HEK293T (cell line): Measurements from ENCODE around the gene MOXD1.
A peak's percentile ranks its signal among the peaks of the same experiment; 100 is the strongest.

Experiments used
- CTCF ChIA-PET: fragments of 350-600 bp; formaldehyde crosslinking; extraction: SDS; loops from one replicate; lab custom pipeline; 2021; ENCODE audit warnings: antibody characterized with exemption, inconsistent platforms; lab: Yijun Ruan, JAX
- POLR2A ChIA-PET: fragments of 350-600 bp; formaldehyde crosslinking; extraction: SDS; loops from one replicate; lab custom pipeline; 2020; ENCODE audit warnings: antibody characterized with exemption, inconsistent platforms; lab: Yijun Ruan, JAX
- DNase-seq: peaks from one replicate; pipeline ENCODE4 v3.0.0; 2012; ENCODE audit warnings: mixed read lengths; ENCODE audit errors: extremely low spot score
- ARNT ChIP-seq: fragments of 450-650 bp; IDR thresholded peaks from 2 replicates; pipeline ENCODE4 v1.6.1; 2017; ENCODE audit warnings: mild to moderate bottlenecking
- BHLHE40 ChIP-seq: fragments of 450-650 bp; IDR thresholded peaks from 2 replicates; pipeline ENCODE4 v1.6.1; 2016; ENCODE audit warnings: mild to moderate bottlenecking, moderate library complexity, borderline replicate concordance
- CTBP1 ChIP-seq: fragments of 450-650 bp; IDR thresholded peaks from 2 replicates; pipeline ENCODE4 v1.6.1; 2016; ENCODE audit warnings: borderline replicate concordance
- ELF4 ChIP-seq: fragments of 450-650 bp; IDR thresholded peaks from 2 replicates; pipeline ENCODE4 v1.6.1; 2017; ENCODE audit warnings: antibody characterized with exemption
- FOXA1 ChIP-seq: fragments of 450-650 bp; IDR thresholded peaks from 2 replicates; pipeline ENCODE4 v1.6.1; 2016; ENCODE audit warnings: mild to moderate bottlenecking
- FOXK2 ChIP-seq: fragments of 450-650 bp; IDR thresholded peaks from 2 replicates; pipeline ENCODE4 v1.6.1; 2016; ENCODE audit warnings: mild to moderate bottlenecking
- FOXM1 ChIP-seq: fragments of 450-650 bp; IDR thresholded peaks from 2 replicates; pipeline ENCODE4 v1.6.1; 2017; ENCODE audit warnings: mild to moderate bottlenecking, borderline replicate concordance
- HDGF ChIP-seq: fragments of 450-650 bp; IDR thresholded peaks from 2 replicates; pipeline ENCODE4 v1.6.1; 2017; ENCODE audit warnings: antibody characterized with exemption, borderline replicate concordance
- L3MBTL2 ChIP-seq: fragments of 450-650 bp; conservative IDR thresholded peaks from 2 replicates; pipeline ENCODE4 v1.6.1; 2016; ENCODE audit warnings: mild to moderate bottlenecking
- LEF1 ChIP-seq: fragments of 450-650 bp; IDR thresholded peaks from 2 replicates; pipeline ENCODE4 v1.6.1; 2017; ENCODE audit warnings: mild to moderate bottlenecking, borderline replicate concordance
- NFRKB ChIP-seq: fragments of 450-650 bp; IDR thresholded peaks from 2 replicates; pipeline ENCODE4 v1.6.1; 2016; ENCODE audit warnings: mild to moderate bottlenecking, moderate library complexity
- SP1 ChIP-seq: fragments of 450-650 bp; IDR thresholded peaks from 2 replicates; pipeline ENCODE4 v1.6.1; 2017
- SUZ12 ChIP-seq: fragments of 450-650 bp; IDR thresholded peaks from 2 replicates; pipeline ENCODE4 v1.6.1; 2016; ENCODE audit warnings: mild to moderate bottlenecking
- TARDBP ChIP-seq: fragments of 450-650 bp; IDR thresholded peaks from 2 replicates; pipeline ENCODE4 v1.6.1; 2016
- ZNF384 ChIP-seq: fragments of 450-650 bp; IDR thresholded peaks from 2 replicates; pipeline ENCODE4 v1.6.1; 2016
- TF ChIP-seq, protein P1 (sequence below): fragments of 450-650 bp; IDR thresholded peaks from 2 replicates; pipeline ENCODE4 v1.6.1; 2016

MOXD1 gene

GRCh38 chr6:132287101-132287500 is 114.2 kb downstream of the MOXD1 start:
- ChIA-PET CTCF (no interaction called here), POLR2A (no interaction called here)
- TF ChIP-seq ZNF384 (no peak), ELF4 (no peak), TARDBP (no peak), L3MBTL2 (no peak), ARNT (no peak), FOXA1 (no peak), NFRKB (no peak), SUZ12 (no peak), BHLHE40 (no peak)
- TF ChIP-seq, protein P1, sequence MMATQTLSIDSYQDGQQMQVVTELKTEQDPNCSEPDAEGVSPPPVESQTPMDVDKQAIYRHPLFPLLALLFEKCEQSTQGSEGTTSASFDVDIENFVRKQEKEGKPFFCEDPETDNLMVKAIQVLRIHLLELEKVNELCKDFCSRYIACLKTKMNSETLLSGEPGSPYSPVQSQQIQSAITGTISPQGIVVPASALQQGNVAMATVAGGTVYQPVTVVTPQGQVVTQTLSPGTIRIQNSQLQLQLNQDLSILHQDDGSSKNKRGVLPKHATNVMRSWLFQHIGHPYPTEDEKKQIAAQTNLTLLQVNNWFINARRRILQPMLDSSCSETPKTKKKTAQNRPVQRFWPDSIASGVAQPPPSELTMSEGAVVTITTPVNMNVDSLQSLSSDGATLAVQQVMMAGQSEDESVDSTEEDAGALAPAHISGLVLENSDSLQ, result no peak
- DNase-seq, result no peak

DNA sequence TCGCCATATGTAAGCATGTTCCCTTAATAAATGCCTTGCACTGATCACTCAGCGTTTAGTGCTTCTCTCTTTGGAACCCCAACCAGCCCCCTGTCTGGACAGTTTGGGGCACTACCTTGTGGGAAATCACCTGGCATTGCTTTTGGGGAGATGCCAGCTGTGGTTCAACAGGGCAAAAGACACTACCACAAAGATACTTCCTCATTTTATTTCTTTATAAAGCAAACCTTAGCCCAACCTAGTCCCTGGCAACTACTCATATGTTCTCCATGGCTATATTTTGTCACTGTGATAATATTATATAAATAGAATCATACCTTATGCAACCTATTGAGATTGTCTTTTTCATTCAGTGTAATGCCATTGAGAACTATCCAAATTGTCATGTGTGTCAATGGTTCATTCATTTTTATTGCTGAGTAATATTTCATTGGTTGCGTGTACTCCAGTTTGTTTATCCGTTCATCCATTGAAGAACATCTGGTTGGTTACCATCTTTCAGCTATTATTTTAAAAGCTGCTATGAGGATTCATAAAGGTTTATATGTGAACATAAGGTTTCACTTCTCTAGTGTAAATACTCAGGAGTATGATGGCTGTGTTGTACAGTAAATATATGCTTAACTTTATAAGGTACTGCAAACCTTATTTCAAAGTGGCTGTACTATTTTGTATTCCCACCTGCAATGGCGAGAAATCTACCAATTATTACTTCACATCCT is 114.8 kb downstream of the MOXD1 start:
- POLR2A ChIA-PET, result no interaction called here
- CTCF ChIA-PET, result no interaction called here
- TF ChIP-seq TARDBP, result no peak
- no peak for TF ChIP-seq LEF1
- TF ChIP-seq, protein P1, result no peak
- TF ChIP-seq FOXA1, result no peak
- no peak for TF ChIP-seq FOXK2
- no peak for TF ChIP-seq L3MBTL2
- no peak for TF ChIP-seq ARNT
- TF ChIP-seq CTBP1, result no peak
- TF ChIP-seq ZNF384, result no peak
- no peak for TF ChIP-seq SP1
- DNase-seq, result no peak

GRCh38 chr6:132285004-132285780 is 116.1 kb downstream of the MOXD1 start:
- no peak for DNase-seq
- ChIA-PET CTCF (interaction anchor here (0.8 kb wide), 1 partner anchor 13 kb away, joined by 3 read pairs; no protein-coding TSS in a partner anchor), POLR2A (no interaction called here)
- TF ChIP-seq ZNF384, result no peak
- no peak for TF ChIP-seq TARDBP
- no peak for TF ChIP-seq CTBP1
- no peak for TF ChIP-seq ARNT
- TF ChIP-seq FOXA1, result no peak
- TF ChIP-seq NFRKB, result no peak

DNA sequence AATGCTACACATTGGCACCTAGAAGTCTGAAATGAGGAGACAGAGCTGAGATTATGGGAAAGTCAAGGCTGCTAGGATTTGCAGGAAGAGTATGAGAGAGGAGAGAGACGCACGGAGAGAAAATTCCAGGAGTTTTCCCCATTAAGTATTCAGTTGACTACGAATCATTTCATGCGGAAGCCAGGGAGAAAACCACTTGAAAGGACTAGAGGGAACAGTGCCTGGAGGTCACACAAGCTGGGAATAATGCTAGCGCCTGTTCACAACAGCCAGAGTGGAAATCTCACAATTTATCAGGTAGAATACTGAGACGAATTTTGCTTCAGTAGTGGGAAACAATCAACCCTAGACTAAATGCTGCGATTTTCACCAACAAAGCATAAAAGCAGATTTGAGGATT is 118.6 kb downstream of the MOXD1 start:
- TF ChIP-seq FOXA1 (no peak), TARDBP (no peak), HDGF (no peak), ZNF384 (no peak), NFRKB (no peak), SP1 (no peak), SUZ12 (no peak), CTBP1 (no peak), LEF1 (no peak), BHLHE40 (no peak), FOXM1 (no peak), ELF4 (no peak), FOXK2 (no peak), L3MBTL2 (no peak), ARNT (no peak)
- TF ChIP-seq, protein P1, result no peak
- POLR2A ChIA-PET, result no interaction called here
- DNase-seq, result no peak
- CTCF ChIA-PET, result interaction anchor here (1.0 to 1.3 kb wide), 2 partner anchors 23 to 516 kb away, joined by 3 read pairs; partner anchors contain the start of gene SLC18B1

GRCh38 chr6:132280436-132280835 is 120.8 kb downstream of the MOXD1 start:
- ChIA-PET CTCF (interaction anchor here (0.6 to 2.3 kb wide), 47 partner anchors 9 to 496 kb away, joined by 3 to 49 read pairs (median 5); partner anchors contain the start of genes MOXD1 and STX7), POLR2A (interaction anchor here (0.9 kb wide), 1 partner anchor 17 kb away, joined by 3 read pairs; no protein-coding TSS in a partner anchor)
- DNase-seq, result no peak
- no peak for TF ChIP-seq CTBP1
- no peak for TF ChIP-seq FOXM1

GRCh38 chr6:132279592-132280139 is 121.6 kb downstream of the MOXD1 start:
- CTCF ChIA-PET, result interaction anchor here (0.5 to 2.3 kb wide), 56 partner anchors 10 to 539 kb away, joined by 3 to 49 read pairs (median 4); partner anchors contain the start of genes MOXD1, SLC18B1 and STX7
- TF ChIP-seq CTBP1, result no peak
- no peak for TF ChIP-seq LEF1
- POLR2A ChIA-PET, result interaction anchor here (0.9 kb wide), 1 partner anchor 18 kb away, joined by 3 read pairs; no protein-coding TSS in a partner anchor
- peak; percentile 80 for DNase-seq
